ENCODE measurements around the gene HUS1B. TPM values are rescaled to one million over a fixed set of nuclear protein-coding genes. Genes with fewer than 3 reads are reported as not detected.

HUS1B gene
- total RNA-seq, 2 experiments from 2014 or later = 2.2 to 3.1 TPM

DNA sequence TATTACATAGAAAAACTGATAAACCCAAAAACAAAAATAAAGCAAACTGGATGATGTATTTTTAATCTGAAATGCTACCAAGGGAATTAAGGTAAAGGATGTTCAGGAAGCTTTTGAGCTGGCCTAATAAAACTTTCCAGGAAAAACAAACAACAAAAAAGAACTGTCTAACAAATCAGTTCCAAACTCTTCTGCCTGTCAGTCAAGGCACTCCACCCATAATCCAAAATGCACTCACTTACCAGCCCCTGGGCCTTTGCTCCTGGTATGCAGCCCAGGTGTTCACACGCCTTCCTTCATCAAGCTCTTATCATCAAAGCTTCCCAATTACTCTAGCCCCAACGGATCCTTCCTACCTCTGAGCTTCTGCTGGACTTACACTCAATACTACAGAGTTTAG is 32.3 kb upstream of the HUS1B start:
- Histone ChIP-seq H3K27ac (ENCODE audit: low read depth in 1 of 2, low read length in 2 of 2) (no peak overlapping the region), H3K27me3 (ENCODE audit: control insufficient read depth in 1 of 2, insufficient read depth in 2 of 2, low read length in 2 of 2) (no peaks in the 10 kb centered on the region), H3K4me3 (ENCODE audit: low read length) (no peak overlapping the region), H3K4me1 (ENCODE audit: insufficient read depth, low read length) (peaks cover 41% of the 10 kb centered on the region), H3K9me3 (ENCODE audit: control insufficient read depth in 1 of 2, insufficient read depth in 1 of 2, low read length in 2 of 2) (no peaks in the 10 kb centered on the region), H3K36me3 (ENCODE audit: insufficient read depth, low read length) (peaks cover 20% of the 10 kb centered on the region)
- Mint-ChIP-seq H3K36me3 (ENCODE audit: low read depth) (peaks cover 31% of the 10 kb centered on the region), H3K4me3 (no peak overlapping the region), H3K27ac (no peak overlapping the region), H3K4me1 (ENCODE audit: low read depth) (peaks cover 38% of the 10 kb centered on the region), H3K27me3 (no peaks in the 10 kb centered on the region), H3K9me3 (no peaks in the 10 kb centered on the region)
- ChIA-PET POLR2A (no interaction called here), CTCF (no interaction called here)
- DNase-seq (no peak), ATAC-seq (ENCODE audit: poor library complexity) (no peak)
- intact Hi-C loops (cut with DNase I, micrococcal nuclease) = no loop called here
- no peak for TF ChIP-seq CTCF (IDR thresholded peaks at IDR 0.05)

DNA sequence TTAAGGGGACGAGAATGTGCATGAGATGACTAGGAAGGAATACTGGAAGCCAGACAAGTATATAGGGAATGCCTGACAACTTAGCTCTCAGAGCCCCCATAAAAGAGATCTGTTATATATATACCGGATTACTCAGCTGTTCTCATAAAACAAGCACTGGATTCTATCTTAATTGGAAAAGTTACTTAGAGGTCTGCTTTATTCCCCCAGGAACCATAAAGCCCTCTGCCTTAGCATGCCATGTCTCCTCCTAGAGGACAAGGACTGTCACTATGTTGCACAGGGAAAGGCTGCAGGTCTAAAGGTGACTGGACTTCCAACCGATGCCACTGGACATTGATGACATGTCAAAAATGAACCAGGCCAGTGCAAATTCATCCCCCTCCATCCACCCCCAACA is 29.6 kb upstream of the HUS1B start:
- H3K27me3 ChIP-seq (ENCODE audit: control insufficient read depth in 1 of 2, insufficient read depth in 2 of 2, low read length in 2 of 2) = no peaks in the 10 kb centered on the region
- Mint-ChIP-seq H3K4me3 (no peak overlapping the region), H3K36me3 (ENCODE audit: low read depth) (peaks cover 35% of the 10 kb centered on the region), H3K9me3 (no peaks in the 10 kb centered on the region), H3K27me3 (no peaks in the 10 kb centered on the region), H3K4me1 (ENCODE audit: low read depth) (peaks cover 47% of the 10 kb centered on the region), H3K27ac (no peak overlapping the region)
- POLR2A ChIA-PET = no interaction called here
- no peak overlapping the region for H3K4me3 ChIP-seq (ENCODE audit: low read length)
- DNase-seq (no peak), ATAC-seq (ENCODE audit: poor library complexity) (no peak)
- TF ChIP-seq CTCF (IDR thresholded peaks at IDR 0.05) = no peak
- intact Hi-C loops (cut with DNase I, micrococcal nuclease) = no loop called here
- H3K9me3 ChIP-seq (ENCODE audit: control insufficient read depth in 1 of 2, insufficient read depth in 1 of 2, low read length in 2 of 2) = no peaks in the 10 kb centered on the region
- CTCF ChIA-PET = interaction anchor here (1.2 kb wide), 1 partner anchor 710 kb away, joined by 3 read pairs; no protein-coding TSS in a partner anchor
- no peak overlapping the region for H3K27ac ChIP-seq (ENCODE audit: low read depth in 1 of 2, low read length in 2 of 2)
- peaks cover 35% of the 10 kb centered on the region for H3K4me1 ChIP-seq (ENCODE audit: insufficient read depth, low read length)
- peaks cover 20% of the 10 kb centered on the region for H3K36me3 ChIP-seq (ENCODE audit: insufficient read depth, low read length)

GRCh38 chr6:684831-685636 is 28.1 kb upstream of the HUS1B start:
- H3K4me3 Mint-ChIP-seq = peak overlapping the region; percentile 14
- Histone ChIP-seq H3K9me3 (ENCODE audit: control insufficient read depth in 1 of 2, insufficient read depth in 1 of 2, low read length in 2 of 2) (no peaks in the 10 kb centered on the region), H3K36me3 (ENCODE audit: insufficient read depth, low read length) (peaks cover 18% of the 10 kb centered on the region), H3K27ac (ENCODE audit: low read depth in 1 of 2, low read length in 2 of 2) (no peak overlapping the region), H3K27me3 (ENCODE audit: control insufficient read depth in 1 of 2, insufficient read depth in 2 of 2, low read length in 2 of 2) (no peaks in the 10 kb centered on the region), H3K4me3 (ENCODE audit: low read length) (no peak overlapping the region), H3K4me1 (ENCODE audit: insufficient read depth, low read length) (peaks cover 34% of the 10 kb centered on the region)
- intact Hi-C loops (cut with DNase I, micrococcal nuclease) = no loop called here
- DNase-seq = no peak
- H3K27ac Mint-ChIP-seq = no peak overlapping the region
- no peaks in the 10 kb centered on the region for H3K9me3 Mint-ChIP-seq
- H3K36me3 Mint-ChIP-seq (ENCODE audit: low read depth) = peaks cover 39% of the 10 kb centered on the region
- POLR2A ChIA-PET = interaction anchor here (2.3 kb wide), 1 partner anchor 8 kb away, joined by 10 read pairs; the partner anchor contains the start of gene EXOC2
- H3K27me3 Mint-ChIP-seq = no peaks in the 10 kb centered on the region
- CTCF ChIA-PET = no interaction called here
- ATAC-seq (ENCODE audit: poor library complexity) = no peak
- TF ChIP-seq CTCF (IDR thresholded peaks at IDR 0.05) = no peak
- H3K4me1 Mint-ChIP-seq (ENCODE audit: low read depth) = peaks cover 49% of the 10 kb centered on the region

All from CD4-positive, alpha-beta T cell (primary cell).